Islet precursor cell (in vitro differentiated cells): ENCODE data around the gene SLC26A1.
A peak's percentile ranks its signal among the peaks of the same experiment; 100 is the strongest.

Source experiments
- DNase-seq: peaks from one replicate; pipeline ENCODE4 v3.0.0-alpha.2; 2018

Gene SLC26A1

DNA sequence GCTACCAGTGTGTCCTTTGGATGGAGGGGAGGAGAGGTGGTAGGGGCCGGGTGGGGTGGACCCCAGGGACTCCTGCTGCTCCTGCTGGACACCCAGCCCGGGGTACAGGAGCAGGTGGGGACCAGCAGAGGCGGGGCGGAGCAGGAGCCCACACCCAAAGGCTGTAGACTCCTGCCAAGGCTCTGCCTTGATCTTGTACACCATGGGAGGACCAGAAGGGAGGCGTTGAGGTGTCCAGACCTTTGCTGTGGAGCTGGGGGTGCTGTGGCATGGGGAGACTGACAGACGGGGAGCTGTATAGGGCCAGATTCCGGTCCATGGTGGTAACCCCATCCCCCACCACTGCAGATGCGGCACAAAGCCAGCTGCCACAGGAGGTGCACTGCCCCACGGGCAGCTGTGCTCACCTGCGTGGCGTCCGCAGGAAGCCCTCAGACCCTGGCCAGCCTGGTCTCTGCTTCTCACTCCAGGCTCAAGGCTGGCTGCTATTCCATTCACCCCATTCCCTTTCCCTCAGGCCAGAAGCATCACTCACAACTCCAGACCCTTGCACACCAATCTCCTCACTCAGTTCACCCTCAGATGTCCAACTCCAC, 5.0 kb upstream of the SLC26A1 start:
- DNase-seq: no peak

DNA sequence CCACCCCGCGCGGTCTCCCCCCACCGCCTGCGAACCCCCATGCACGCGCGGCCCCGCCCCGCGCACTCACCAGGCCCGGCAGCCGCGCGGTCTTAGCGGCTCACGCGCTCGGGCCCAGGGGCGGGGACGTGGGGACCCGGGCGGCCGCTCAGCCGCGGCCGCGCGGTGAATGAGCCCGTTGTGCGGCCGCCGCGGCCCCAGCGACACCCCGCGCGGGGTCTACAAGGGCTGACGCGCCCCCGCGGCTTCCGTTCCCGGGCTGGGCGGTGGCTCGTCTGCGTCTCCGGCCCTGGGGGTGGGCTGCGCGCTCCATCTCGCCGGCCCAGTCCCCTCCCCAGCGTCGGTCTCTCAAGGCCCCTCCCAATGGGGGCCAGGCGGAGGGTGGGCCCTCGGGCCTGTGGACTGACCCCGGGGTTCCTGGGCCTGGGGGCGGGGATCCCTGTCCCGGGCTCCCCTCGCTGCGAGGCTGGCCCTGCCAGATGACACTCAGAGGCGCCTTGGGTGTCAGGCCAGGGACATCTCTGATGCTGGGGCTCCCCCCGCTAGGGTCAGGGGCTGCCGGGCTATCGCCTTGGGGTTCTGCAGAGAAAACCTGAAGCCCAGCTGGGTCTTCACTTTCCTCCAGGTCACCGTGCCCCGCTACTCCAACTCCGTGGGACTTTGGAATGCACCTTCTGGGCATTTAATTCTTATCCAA, 4.3 kb upstream of the SLC26A1 start:
- DNase-seq: no peak

DNA sequence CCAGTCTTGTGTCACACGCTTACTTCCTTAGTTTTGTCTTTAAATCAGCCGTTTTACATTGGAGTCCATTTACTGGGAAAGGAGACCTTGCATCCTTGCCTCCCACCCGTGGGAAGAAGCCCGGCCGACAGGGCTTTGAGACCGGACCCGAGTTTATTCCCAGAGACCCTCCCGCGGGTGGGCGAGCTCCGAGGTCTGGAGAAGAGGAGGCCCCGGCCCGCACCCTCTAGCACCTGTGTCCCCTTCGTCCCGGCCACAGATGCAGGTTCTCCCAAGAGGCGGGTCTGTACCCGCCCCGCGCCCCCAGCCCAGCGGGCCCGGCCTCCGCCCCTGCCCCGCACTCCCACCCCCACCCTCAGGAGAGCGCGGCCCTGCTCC, 3.8 kb upstream of the SLC26A1 start:
- DNase-seq: no peak

DNA sequence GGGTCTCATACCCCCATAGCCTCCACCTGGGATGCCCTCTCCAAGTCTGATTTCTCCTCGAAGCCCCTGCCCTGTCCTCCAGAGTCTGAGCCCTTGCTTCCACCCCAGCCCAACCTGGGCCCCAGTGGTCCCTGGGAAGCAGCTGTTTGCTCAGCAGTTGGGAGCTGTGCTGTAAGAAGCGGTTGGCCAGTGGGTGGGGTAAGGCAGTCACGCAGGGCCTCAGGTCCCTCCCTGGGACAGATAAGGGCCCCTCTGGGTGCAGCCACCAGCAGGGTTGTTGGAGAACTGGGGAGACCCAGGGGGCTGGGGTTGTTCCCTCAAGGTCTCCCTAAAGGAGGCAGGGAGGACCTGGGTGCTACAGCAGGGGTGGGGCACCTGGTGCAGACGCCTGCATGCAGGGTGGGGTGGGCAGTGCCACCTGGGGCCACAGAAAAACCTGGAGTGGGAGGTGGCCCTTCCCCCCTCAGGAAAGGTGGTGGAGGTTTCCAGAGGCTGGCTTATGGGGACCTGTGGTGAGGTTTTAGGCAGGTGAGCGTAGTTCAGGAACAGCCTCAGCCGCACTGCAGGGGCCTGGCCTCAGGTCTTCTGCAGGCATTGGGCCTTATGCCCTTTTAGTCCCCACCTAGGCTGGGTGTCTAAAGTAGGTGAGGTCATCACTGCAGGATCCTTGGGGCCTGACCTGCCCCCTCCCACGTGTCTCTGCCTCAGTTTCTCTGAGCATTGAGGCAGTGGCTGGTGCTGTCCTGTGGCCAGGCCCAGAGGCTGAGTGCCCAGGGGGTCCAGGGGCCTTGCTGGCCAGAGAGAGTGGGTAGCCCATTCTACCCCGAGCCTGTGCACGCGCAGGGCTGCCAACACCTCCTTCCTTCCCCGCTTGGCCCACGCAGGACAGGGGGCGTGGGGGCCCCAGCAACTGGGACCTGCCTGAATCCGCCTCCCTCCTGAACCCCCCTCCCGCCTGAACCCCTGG, 3.1 kb upstream of the SLC26A1 start:
- no peak for DNase-seq

DNA sequence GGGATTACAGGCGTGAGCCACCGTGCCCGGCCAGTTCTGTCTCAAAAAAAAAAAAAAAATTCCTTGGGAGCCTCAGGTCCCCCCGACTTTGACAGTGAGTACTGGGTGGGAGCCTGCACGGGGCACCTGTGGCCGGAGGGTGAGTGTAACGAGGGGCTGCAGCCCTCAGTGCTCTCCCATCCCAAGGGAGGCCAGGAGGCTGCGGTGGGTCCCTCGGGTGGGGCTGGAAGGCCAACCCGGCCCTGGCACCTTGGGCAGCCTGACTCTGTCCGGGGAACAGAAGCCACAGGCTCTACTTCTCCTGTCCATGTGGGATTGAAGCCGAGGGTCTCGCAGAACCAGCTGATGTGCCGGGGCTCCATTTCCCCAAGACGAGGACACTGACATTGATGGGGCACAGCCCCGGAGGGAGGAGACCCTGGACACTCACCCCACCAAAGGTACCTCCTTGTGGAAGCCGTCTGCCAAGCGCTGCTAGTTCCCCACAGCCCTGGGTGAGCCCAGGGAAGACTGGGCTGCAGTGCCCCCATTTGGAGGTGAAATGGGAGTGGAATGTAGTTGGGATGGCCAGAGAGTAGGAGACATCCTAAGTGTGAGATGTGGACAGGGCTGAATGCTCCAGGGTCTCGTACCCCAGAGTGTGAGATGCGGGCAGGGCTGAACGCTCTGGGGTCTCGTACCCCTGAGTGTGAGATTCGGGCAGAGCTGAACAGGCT, 2.3 kb upstream of the SLC26A1 start:
- DNase-seq: no peak

DNA sequence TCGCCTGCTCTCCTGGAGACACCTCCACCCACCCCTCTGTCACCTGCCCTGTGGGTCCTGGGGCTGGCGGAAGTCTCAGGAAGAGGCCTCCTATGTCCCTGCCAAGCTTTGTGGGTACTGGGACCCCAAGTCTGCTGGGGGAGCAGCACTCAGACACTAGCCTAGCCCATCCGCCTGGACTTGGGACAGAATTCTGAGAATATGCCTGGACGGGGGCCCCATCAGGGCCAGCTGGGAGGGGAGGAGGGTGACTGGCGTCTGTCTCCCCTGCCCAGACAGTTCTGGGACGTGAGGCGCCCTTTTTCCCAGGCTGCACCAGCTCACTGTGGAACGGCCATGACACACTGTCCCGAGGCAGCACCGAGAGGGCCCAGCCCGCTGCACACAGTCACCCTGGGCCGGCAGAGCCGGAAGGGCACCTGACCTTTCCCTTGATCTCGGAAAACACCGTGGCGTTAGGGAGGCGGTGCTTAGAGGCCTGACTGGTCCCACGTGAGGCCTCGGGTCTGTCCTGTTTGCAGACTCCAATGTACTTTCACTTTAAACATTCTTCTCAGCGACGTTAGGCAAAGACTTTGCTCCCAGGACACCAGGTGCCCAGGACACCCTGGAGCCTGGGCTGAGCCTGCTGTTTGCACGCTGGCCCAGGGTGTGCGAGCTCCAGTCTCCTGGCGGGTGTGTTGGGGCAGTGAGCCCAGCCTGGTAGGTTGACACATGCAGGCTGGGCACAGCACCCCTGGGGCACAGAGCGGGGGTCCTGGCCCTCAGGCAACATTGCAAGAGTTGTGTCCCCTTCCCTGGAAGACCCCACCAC, 700 bp downstream of the SLC26A1 start:
- DNase-seq: no peak

DNA sequence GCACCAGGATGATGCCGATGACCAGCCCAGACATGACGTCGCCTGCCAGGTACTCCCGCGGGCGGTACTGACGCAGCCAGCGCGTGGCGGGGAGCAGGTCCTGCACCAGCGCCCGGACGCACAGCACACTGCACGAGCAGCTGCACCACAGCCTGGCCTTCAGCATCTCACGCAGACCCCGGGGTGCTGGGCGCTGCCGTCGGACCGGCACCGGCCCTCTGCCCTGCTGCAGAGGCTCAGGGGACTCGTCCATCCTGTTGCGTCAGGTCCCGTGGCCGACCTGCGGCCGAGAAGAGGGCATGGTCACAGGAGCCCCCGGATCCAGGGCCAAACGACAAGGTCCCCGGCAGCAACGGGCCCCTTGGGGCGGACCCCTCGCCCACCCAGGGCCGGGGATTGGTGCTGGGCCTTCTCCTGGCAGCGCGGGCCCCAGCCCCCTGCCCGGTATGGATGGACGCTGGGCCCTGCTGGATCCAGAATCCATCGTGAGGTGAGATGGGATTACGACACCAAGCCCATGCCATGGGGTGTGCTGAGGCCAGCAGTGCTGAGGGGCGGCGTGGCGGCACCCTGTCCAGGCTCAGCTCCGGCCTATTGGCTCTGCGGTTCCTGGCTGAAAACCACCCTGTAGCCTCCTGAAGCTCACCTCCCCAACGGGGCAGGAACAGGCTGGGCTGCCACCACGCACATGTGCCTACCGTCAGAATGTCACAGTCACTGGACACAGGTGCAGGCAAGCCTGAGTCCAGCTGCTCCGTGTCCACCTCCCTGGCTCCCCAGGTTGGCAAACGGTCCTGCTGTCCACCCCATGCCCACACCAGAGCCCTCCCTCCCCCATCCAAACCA, 1.5 kb downstream of the SLC26A1 start:
- DNase-seq: no peak

DNA sequence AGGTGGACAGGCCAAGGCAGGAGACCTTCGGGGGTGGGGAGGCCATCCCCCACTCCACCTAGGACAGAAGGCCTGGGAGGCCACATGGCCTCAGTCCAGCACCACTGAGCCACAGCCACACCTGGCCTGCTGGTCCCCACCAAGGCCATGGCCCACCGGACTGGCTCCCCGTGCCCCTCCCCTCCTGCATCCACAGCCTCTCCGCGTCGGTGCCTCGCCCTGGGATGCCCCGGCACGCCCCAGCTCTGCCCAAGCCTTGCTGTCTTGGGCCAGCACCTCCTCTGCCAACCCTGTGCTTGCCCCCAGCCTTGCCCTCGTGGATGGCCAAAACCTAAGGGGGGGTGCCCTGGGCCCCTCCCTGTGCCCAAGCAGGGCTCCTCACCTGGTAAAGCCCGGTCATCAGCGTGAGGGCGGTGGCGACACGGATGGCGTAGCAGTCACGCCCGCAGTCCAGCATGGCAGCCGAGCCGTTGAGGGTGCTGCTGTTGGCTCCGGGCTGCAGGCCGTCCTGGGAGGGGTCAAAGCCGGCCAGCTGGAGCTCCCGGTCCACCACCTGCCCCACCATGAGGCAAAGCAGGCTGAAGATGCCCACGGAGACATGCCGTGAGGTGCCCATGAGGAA, 2.3 kb downstream of the SLC26A1 start:
- DNase-seq: no peak

DNA sequence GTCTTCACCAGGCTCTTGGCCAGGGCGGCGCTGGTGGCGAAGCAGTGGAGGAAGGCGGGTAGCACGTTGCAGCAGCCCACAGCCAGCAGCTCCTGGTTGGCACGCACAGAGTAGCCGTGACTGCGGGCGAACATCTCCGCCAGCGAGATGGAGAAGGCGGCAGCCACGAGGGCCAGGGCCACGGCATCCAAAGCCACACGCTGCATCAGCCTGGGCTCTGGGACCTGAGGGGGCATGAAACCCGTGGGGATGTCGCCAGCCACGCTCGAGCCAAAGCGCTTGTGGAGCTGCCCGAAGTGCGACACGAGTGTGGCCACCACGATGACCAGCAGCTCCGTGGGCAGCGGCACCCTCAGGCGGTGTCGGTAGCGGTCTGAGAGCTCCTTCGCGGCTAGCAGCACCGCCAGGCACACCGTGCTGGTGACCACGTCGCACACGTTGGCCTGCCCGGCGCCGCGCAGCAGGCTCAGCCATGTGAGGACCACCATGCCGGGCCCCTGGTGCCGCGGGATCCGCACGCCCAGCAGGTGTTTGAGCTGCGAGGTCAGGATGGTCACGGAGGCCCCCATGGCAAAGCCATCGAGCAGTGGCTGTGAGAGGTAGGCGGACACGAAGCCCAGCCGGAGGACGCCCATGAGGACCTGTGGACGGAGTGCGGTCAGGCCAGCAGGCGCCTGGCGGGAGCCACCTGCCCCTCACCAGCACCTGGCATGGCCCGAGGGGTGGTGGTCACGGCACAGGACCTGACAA, 3.3 kb downstream of the SLC26A1 start:
- no peak for DNase-seq

DNA sequence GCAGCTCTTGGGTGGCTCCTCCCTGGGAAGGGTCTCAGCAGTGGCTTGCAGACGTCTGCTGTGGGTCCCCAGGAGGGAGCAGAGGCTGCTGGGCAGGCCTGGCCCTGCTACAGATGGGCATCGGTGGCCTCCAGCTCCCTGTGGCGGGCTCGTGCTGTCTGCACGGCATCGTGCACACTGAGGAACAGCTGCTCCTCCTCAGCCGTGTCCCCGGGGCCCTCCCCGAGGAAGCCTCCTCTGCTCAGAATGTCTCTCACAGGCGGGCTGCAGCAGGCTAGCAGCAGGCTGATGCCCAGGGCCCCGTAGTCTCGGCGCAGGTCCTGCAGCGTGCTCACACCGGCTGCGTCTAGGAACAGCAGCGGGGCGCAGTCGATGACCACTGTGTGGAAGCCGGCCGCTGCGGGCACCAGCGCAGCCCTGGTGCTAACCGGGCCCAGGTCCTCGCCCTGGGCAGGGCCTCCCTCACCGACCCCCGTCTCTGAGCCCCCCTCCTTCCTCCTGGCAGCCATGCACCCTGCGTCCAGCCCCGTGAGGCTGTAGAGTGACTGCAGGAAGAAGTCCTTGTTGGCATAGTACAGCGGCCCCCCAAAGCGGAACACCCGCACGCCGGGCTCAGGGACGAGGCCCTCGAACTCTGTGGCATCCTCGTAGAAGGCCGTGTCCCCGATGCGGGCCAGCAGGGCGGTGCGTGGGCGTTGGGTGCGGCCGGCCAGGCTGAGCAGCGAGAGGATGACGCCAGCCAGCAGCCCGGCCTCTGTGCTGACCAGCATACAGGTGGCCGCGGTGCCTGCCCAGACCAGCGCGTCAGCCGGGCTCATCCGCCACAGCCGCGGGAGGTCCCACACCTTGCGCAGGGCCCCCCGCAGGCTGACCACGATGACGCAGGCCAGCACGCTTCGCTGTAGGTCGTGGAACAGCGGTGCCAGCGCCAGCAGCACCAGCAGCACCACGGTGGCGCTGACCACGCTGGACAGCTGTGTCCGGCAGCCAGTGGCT, 4.2 kb downstream of the SLC26A1 start:
- DNase-seq: no peak

DNA sequence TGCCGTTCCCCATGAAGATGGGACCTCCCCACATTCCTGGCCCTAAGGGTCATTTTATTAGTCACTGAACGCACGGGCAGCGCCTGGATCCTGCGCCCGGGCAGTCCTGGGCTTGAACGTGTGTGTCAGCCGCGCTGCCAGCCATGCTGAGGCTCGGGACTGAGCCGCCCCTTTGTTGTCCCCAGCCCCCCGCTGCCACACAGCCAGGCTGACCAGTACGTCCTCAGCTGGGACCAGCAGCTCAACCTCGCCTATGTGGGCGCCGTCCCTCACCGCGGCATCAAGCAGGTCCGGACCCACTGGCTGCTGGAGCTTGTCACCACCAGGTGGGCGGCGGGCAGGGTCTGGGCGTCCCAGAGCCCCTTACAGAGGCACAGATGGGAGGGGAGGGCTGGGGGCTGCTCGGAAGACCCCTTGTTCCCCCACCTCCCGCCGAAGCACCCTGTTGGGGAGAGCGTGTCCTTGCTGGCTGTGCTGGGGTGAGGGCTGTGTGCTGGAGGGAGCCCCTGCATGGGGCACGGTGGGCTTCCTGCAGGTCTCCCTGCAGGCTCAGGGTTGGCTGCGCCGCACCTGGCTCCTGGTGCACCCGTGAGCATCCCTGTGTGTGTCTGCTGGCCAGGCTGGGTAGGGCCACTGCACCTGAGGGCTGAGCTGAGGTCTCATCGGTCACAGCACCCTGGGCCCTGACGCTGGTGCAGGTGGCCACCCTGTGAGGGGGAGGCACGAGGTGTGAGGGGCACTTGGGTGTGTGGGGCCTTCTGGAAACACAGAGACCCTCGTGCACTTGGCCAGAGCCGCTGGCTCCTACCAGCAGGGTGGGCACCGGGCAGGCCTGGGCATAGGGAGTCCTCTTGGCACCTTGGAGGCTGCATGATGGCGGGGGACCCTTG, 5.3 kb downstream of the SLC26A1 start:
- no peak for DNase-seq

DNA sequence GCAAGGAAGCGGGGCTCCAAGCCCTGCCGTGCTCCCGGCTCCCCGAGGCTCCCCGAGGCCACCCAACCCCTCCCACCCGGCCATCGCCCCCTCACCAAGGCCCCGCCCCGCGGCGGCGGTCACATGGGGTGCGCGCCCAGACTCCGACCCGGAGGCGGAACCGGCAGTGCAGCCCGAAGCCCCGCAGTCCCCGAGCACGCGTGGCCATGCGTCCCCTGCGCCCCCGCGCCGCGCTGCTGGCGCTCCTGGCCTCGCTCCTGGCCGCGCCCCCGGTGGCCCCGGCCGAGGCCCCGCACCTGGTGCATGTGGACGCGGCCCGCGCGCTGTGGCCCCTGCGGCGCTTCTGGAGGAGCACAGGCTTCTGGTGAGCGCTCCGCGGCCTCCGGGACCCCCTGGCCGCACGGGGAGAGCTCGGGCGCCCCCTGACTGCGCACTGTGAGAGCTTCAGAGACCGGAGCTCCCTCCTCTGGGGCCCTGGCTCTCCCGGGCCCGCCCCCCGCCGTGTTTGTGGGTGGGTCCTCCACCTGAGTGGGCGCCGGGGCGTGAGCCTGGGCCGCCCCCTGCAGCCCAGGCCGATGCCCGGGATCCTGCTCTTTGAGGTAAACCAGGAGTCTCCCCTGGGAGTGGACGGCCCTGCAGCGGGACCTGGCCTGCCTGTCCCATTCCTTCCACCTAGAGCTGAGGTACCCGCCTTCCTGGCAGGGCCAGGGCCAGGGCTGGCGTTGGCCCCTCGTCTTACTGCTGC, 6.2 kb downstream of the SLC26A1 start, which contains the start of gene IDUA:
Gene IDUA, plus strand, starts transcription at position 166 of the 745 bp plus-strand sequence. Its CDS starts 41 bp downstream, at position 207.
- peak; percentile 92 for DNase-seq

DNA sequence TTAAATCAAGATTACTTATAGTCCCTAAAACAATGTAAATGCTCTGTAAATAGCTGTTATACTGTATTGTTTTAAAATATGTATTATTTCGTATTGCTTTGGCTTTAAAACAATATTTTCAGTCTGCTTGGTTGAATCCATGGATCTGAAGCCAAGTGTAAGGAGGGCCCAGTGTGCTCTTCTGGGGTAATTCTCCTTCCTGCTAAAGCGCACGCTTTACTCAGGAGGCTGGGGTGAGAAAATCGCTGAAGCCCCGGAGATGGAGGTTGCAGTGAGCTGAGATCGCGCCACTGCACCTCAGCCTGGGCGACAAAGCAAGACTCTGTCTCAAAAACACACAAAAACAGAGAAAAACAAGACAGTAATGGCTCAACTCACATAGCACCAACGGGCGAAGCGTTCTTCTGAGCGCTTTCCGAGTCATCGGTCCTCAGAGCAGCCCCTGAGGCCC, 6.8 kb downstream of the SLC26A1 start:
- DNase-seq: no peak

DNA sequence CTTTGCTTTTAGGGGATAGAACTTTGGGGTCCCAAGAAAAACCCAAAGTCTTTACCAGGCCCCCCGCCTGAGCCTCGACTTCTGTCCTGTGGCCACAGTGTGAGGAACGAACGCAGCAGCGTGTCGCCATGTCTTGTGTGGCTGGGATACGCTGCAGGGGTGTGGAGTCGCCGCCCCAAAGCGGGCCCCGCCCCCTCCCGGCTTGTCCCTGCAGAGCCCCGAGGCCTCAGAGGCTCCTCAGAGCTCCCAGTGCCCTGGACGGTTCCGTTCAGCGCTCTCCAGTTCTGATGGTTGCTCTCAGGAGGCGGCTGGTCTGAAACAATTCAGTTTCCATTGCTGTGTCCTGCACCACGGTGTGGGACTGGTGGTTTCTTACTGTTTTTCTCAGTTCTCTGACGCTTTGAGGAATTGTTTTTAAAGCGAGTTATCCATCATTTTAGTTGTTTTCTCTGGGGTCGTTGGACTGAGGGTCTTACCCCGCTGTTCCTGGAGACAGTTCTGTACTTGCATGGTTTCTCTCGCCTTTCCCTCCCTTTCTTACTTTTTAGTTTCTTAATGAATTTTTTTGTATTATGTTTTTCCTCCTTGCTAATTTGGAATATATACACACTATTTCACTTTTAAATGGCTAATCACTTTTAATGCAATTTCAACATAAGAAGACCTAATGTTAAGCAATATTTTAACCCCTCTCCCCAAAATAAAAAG, 7.9 kb downstream of the SLC26A1 start:
- DNase-seq: peak; percentile 84

DNA sequence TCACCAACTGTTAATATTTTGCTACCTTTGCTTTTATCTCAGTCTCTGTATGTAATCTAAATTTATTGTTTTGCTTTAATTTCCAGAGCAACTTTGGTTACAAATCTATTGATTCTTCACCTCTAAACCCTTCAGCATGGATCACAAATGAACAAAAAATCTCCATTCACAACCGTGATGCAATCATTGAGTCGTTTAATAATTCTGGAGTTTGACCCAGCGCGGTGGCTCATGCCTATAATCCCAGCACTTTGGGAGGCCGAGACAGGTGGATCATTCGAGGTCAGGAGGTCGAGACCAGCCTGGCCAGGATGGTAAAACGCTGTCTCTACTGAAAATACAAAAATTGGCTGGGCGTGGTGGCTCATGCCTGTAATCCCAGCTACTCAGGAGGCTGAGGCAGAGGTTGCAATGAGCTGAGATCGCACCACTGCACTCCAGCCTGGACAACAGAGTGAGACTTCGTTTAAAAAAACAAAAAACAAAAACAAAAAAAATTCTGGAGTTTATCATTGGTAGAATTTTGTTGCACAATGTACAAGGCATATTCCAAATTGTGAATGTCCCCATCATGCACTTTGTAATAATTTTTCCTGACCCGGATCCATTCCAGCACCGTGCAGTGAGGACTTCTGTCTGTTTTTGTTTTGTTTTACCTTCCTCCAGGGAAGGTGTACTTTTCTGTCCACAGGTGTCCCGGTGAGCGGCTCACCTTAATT, 8.7 kb downstream of the SLC26A1 start:
- no peak for DNase-seq
